ENCODE results near the gene TBX6. TPM values are rescaled to one million over a fixed set of nuclear protein-coding genes. Genes with fewer than 3 reads are reported as not detected.
A peak's percentile ranks its signal among the peaks of the same experiment; 100 is the strongest.
"Not testable (repeated sequence)": the region's sequence is repeated elsewhere in the genome, so short reads cannot be mapped to it uniquely, and the experiment has no call there.

TBX6 gene
- total and polyA plus RNA-seq, 5 donors from 2014 or later = 0.29 to 0.42 TPM; not detected in 3

DNA sequence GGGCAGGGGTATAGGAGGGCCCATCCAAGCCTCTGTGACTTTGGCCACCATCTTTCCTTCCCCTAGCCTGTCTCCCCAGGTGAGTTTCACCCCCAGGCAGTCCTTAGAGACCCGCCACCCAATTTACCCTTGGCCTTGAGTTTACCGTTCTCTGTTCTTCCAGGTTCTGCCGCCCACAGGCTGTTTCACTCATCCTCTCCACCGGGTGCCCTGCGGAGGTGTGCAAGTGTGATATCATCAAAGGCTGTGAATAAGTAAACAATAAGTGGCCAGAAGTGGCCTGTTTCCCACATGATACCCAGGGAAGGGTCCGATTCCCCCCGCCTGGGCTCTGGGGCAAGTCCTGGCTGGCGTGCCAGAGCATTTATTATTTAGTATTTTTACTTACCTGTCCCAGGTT is 45.5 kb downstream of the TBX6 start:
- no peaks in the 10 kb centered on the region for H3K36me3 ChIP-seq (ENCODE audit: control insufficient read depth, insufficient read depth, low read length)
- H3K9me3 ChIP-seq (ENCODE audit: control insufficient read depth in 2 of 2, low read length in 2 of 2) = no peaks in the 10 kb centered on the region
- Mint-ChIP-seq H3K27ac (no peak overlapping the region), H3K4me3 (no peak overlapping the region), H3K4me1 (no peaks in the 10 kb centered on the region), H3K36me3 (no peaks in the 10 kb centered on the region), H3K9me3 (peaks cover 0 to 1% (median 0%) of the 10 kb centered on the region in 7 donors), H3K27me3 (peaks cover 8% of the 10 kb centered on the region)
- H3K27ac ChIP-seq (ENCODE audit: insufficient read depth, low read length, poor library complexity, severe bottlenecking) = no peak overlapping the region
- ATAC-seq (ENCODE audit: low read depth in 2 of 2) = no peak
- no peaks in the 10 kb centered on the region for H3K4me1 ChIP-seq (ENCODE audit: control insufficient read depth, insufficient read depth, low read length, poor library complexity, severe bottlenecking)
- no peak overlapping the region for H3K4me3 ChIP-seq (ENCODE audit: low read depth, low read length)
- H3K27me3 ChIP-seq (ENCODE audit: control insufficient read depth, insufficient read depth, low read length) = no peaks in the 10 kb centered on the region
- no peak for DNase-seq

DNA sequence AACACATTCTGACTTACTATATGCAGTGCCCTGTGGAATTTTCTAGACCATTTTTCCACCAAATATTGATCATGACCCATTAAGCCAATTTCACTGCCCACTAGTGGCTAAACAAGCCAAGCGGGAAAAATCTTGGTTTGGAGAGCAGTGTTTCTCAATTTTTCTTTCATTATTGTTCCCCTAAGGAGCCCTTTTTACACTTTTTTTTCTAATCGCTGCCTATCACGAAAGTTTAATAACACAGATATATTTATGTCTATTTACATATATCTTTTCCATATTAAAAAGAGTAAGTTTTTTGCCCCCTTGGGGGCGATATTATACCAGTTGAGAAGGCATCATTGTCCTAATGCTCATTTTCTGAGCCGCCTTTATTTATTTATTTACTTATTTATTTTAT is 49.9 kb downstream of the TBX6 start:
- Mint-ChIP-seq H3K36me3 (no peaks in the 10 kb centered on the region), H3K4me3 (no peak overlapping the region), H3K9me3 (peaks cover 0 to 1% (median 0%) of the 10 kb centered on the region in 7 donors), H3K27me3 (peaks cover 12% of the 10 kb centered on the region), H3K4me1 (no peaks in the 10 kb centered on the region), H3K27ac (no peak overlapping the region)
- no peaks in the 10 kb centered on the region for H3K36me3 ChIP-seq (ENCODE audit: control insufficient read depth, insufficient read depth, low read length)
- no peaks in the 10 kb centered on the region for H3K9me3 ChIP-seq (ENCODE audit: control insufficient read depth in 2 of 2, low read length in 2 of 2)
- no peak overlapping the region for H3K27ac ChIP-seq (ENCODE audit: insufficient read depth, low read length, poor library complexity, severe bottlenecking)
- no peak overlapping the region for H3K4me3 ChIP-seq (ENCODE audit: low read depth, low read length)
- no peaks in the 10 kb centered on the region for H3K27me3 ChIP-seq (ENCODE audit: control insufficient read depth, insufficient read depth, low read length)
- peak in 2 of 3 donors; percentile 39 to 43 for DNase-seq
- no peaks in the 10 kb centered on the region for H3K4me1 ChIP-seq (ENCODE audit: control insufficient read depth, insufficient read depth, low read length, poor library complexity, severe bottlenecking)
- no peak for ATAC-seq (ENCODE audit: low read depth in 2 of 2)

DNA sequence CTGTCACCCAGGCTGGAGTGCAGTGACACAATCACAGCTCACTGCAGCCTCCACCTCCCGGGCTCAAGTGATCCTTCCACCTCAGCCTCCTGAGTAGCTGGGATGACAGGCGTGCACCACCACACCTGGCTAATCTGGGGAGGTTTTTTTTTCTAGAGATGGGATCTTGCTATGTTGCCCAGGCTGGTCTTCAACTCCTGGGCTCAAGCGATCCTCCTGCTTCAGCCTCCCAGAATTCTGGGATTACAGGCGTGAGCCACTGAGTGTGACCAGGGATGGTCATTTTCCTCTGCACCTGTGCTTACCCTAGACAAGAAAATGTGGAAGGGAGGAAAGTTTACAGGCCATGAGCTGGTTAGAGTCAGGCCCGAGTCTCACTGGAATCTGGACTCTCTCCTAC is 51.0 kb downstream of the TBX6 start:
- not testable (repeated sequence) for H3K4me1 Mint-ChIP-seq; ATAC-seq (ENCODE audit: low read depth in 2 of 2); H3K27ac Mint-ChIP-seq; H3K27ac ChIP-seq (ENCODE audit: insufficient read depth, low read length, poor library complexity, severe bottlenecking); H3K36me3 Mint-ChIP-seq; H3K36me3 ChIP-seq (ENCODE audit: control insufficient read depth, insufficient read depth, low read length); H3K4me3 Mint-ChIP-seq; H3K4me3 ChIP-seq (ENCODE audit: low read depth, low read length); DNase-seq; H3K27me3 ChIP-seq (ENCODE audit: control insufficient read depth, insufficient read depth, low read length); H3K9me3 ChIP-seq (ENCODE audit: control insufficient read depth in 2 of 2, low read length in 2 of 2); H3K9me3 Mint-ChIP-seq; H3K4me1 ChIP-seq (ENCODE audit: control insufficient read depth, insufficient read depth, low read length, poor library complexity, severe bottlenecking)
- H3K27me3 Mint-ChIP-seq = peaks cover 12% of the 10 kb centered on the region

- ATAC-seq (ENCODE audit: low read depth in 2 of 2) = no peak
- Histone ChIP-seq H3K9me3 (ENCODE audit: control insufficient read depth in 2 of 2, low read length in 2 of 2) (no peaks in the 10 kb centered on the region), H3K4me1 (ENCODE audit: control insufficient read depth, insufficient read depth, low read length, poor library complexity, severe bottlenecking) (no peaks in the 10 kb centered on the region), H3K27me3 (ENCODE audit: control insufficient read depth, insufficient read depth, low read length) (no peaks in the 10 kb centered on the region), H3K36me3 (ENCODE audit: control insufficient read depth, insufficient read depth, low read length) (no peaks in the 10 kb centered on the region), H3K4me3 (ENCODE audit: low read depth, low read length) (no peak overlapping the region), H3K27ac (ENCODE audit: insufficient read depth, low read length, poor library complexity, severe bottlenecking) (no peak overlapping the region)
- no peaks in the 10 kb centered on the region for H3K4me1 Mint-ChIP-seq
- no peaks in the 10 kb centered on the region for H3K36me3 Mint-ChIP-seq
- H3K9me3 Mint-ChIP-seq = no peaks in the 10 kb centered on the region
- DNase-seq = no peak
- peaks cover 16% of the 10 kb centered on the region for H3K27me3 Mint-ChIP-seq
- no peak overlapping the region for H3K4me3 Mint-ChIP-seq
- H3K27ac Mint-ChIP-seq = no peak overlapping the region
These were observed 51.5 kb downstream of the TBX6 start for GRCh38 chr16:30040221-30040620.

Other genes with a start within 250 kb of the TBX6 start
- gene CDIPT, start 228.7 kb downstream of the TBX6 start, total RNA-seq = 47.7 TPM
- 100 to 1,000 TPM; 100 to 122 (median 108) TPM for gene CDIPT, start 228.7 kb downstream of the TBX6 start, polyA plus RNA-seq
- not detected for gene SEZ6L2, start 192.4 kb downstream of the TBX6 start, total RNA-seq
- gene SEZ6L2, start 192.4 kb downstream of the TBX6 start, polyA plus RNA-seq = not detected
- not detected for gene ASPHD1, start 191.4 kb downstream of the TBX6 start, total RNA-seq
- not detected for gene ASPHD1, start 191.4 kb downstream of the TBX6 start, polyA plus RNA-seq
- 52.3 TPM for gene KCTD13, start 165.7 kb downstream of the TBX6 start, total RNA-seq
- 10 to 100 TPM in 2 of 4 donors, 1 to 10 TPM in 2; 7.0 to 12.8 (median 9.9) TPM for gene KCTD13, start 165.7 kb downstream of the TBX6 start, polyA plus RNA-seq
- gene TMEM219, start 129.8 kb downstream of the TBX6 start, total RNA-seq = 76.7 TPM
- gene TMEM219, start 129.8 kb downstream of the TBX6 start, polyA plus RNA-seq = 100 to 1,000 TPM; 193 to 261 (median 221) TPM
- 30.0 TPM for gene TAOK2, start 118.1 kb downstream of the TBX6 start, total RNA-seq
- gene TAOK2, start 118.1 kb downstream of the TBX6 start, polyA plus RNA-seq = 1 to 10 TPM; 2.1 to 3.5 (median 2.9) TPM
- gene HIRIP3, start 96.3 kb downstream of the TBX6 start, total RNA-seq = 12.4 TPM
- 10 to 100 TPM; 13.9 to 19.9 (median 16.2) TPM for gene HIRIP3, start 96.3 kb downstream of the TBX6 start, polyA plus RNA-seq
- gene INO80E, start 95.7 kb downstream of the TBX6 start, total RNA-seq = 105 TPM
- gene INO80E, start 95.7 kb downstream of the TBX6 start, polyA plus RNA-seq = 1 to 10 TPM; 5.0 to 8.9 (median 6.0) TPM
- not detected for gene DOC2A, start 80.9 kb downstream of the TBX6 start, total RNA-seq
- gene DOC2A, start 80.9 kb downstream of the TBX6 start, polyA plus RNA-seq = not detected
- gene C16orf92, start 68.7 kb downstream of the TBX6 start, total RNA-seq = not detected
- gene C16orf92, start 68.7 kb downstream of the TBX6 start, polyA plus RNA-seq = not detected
- gene TLCD3B, start 60.7 kb downstream of the TBX6 start, total RNA-seq = not detected
- not detected for gene TLCD3B, start 60.7 kb downstream of the TBX6 start, polyA plus RNA-seq
- gene ALDOA, start 26.2 kb downstream of the TBX6 start, total RNA-seq = 430 TPM
- 1,000 to 10,000 TPM; 1,129 to 1,243 (median 1,151) TPM for gene ALDOA, start 26.2 kb downstream of the TBX6 start, polyA plus RNA-seq
- 97.0 TPM for gene PPP4C, start 15.9 kb downstream of the TBX6 start, total RNA-seq
- 100 to 1,000 TPM; 232 to 289 (median 262) TPM for gene PPP4C, start 15.9 kb downstream of the TBX6 start, polyA plus RNA-seq
- 121 TPM for gene YPEL3, start 4.3 kb upstream of the TBX6 start, total RNA-seq
- gene YPEL3, start 4.3 kb upstream of the TBX6 start, polyA plus RNA-seq = 100 to 1,000 TPM; 245 to 319 (median 297) TPM
- 26.7 TPM for gene GDPD3, start 21.6 kb upstream of the TBX6 start, total RNA-seq
- gene GDPD3, start 21.6 kb upstream of the TBX6 start, polyA plus RNA-seq = under 1 TPM in 2 of 4 donors, not detected in 2; 0.13 to 0.28 TPM
- 71.4 TPM for gene MAPK3, start 31.3 kb upstream of the TBX6 start, total RNA-seq
- 10 to 100 TPM in 1 of 4 donors, 1 to 10 TPM in 3; 7.3 to 12.6 (median 9.1) TPM for gene MAPK3, start 31.3 kb upstream of the TBX6 start, polyA plus RNA-seq
- 850 TPM for gene CORO1A, start 91.7 kb upstream of the TBX6 start, total RNA-seq
- gene CORO1A, start 91.7 kb upstream of the TBX6 start, polyA plus RNA-seq = 1,000 to 10,000 TPM; 1,269 to 1,770 (median 1,540) TPM
- gene BOLA2B, start 101.7 kb upstream of the TBX6 start, total RNA-seq = 58.2 TPM
- gene BOLA2B, start 101.7 kb upstream of the TBX6 start, polyA plus RNA-seq = 100 to 1,000 TPM; 163 to 225 (median 191) TPM
- 50.3 TPM for gene SLX1A, start 102.0 kb upstream of the TBX6 start, total RNA-seq
- gene SLX1A, start 102.0 kb upstream of the TBX6 start, polyA plus RNA-seq = 100 to 1,000 TPM in 3 of 4 donors, 10 to 100 TPM in 1; 56.8 to 136 (median 102) TPM
- 19.3 TPM for gene SULT1A3, start 107.3 kb upstream of the TBX6 start, total RNA-seq
- gene SULT1A3, start 107.3 kb upstream of the TBX6 start, polyA plus RNA-seq = 1 to 10 TPM in 1 of 4 donors, under 1 TPM in 2, not detected in 1; 0.71 to 1.5 (median 0.91) TPM
- gene NPIPB13, start 156.6 kb upstream of the TBX6 start, total RNA-seq = 30.5 TPM
- 1 to 10 TPM in 1 of 4 donors, under 1 TPM in 3; 0.68 to 1.0 (median 0.86) TPM for gene NPIPB13, start 156.6 kb upstream of the TBX6 start, polyA plus RNA-seq